ENCODE results near the gene CRISPLD2.
"Not testable (repeated sequence)": the region's sequence is repeated elsewhere in the genome, so short reads cannot be mapped to it uniquely, and the experiment has no call there.

Gene CRISPLD2

GRCh38 chr16:84821728-84822689 lies 2.2 kb downstream of the CRISPLD2 start:
- no peak for DNase-seq (ENCODE audit: low read depth in 2 of 2)

- no peak for DNase-seq (ENCODE audit: low read depth in 2 of 2)
These were observed 3.2 kb downstream of the CRISPLD2 start for GRCh38 chr16:84822990-84823389.

- no peak for DNase-seq (ENCODE audit: low read depth in 2 of 2)
These were observed 3.7 kb downstream of the CRISPLD2 start for GRCh38 chr16:84823484-84823883.

DNA sequence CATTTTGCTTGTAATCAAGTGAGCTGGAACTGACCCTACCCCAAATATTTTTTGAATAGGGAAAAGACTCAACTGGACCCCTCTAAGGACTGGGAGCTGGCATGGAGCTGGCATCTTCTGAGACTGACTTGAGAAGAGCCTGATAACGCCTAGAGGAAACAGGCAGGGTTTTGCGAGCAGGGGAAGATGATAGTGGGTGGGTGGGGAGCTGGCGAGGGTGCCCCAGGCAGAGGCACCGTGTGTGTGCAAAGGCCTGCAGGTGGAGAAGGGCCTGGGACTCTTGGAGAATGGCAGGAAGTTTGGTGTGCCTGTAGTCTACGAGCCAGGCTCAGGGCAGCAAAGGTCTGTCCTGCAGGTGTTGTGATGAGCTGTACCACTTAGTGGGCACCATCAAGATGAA lies 4.1 kb downstream of the CRISPLD2 start:
- no peak for DNase-seq (ENCODE audit: low read depth in 2 of 2)

DNA sequence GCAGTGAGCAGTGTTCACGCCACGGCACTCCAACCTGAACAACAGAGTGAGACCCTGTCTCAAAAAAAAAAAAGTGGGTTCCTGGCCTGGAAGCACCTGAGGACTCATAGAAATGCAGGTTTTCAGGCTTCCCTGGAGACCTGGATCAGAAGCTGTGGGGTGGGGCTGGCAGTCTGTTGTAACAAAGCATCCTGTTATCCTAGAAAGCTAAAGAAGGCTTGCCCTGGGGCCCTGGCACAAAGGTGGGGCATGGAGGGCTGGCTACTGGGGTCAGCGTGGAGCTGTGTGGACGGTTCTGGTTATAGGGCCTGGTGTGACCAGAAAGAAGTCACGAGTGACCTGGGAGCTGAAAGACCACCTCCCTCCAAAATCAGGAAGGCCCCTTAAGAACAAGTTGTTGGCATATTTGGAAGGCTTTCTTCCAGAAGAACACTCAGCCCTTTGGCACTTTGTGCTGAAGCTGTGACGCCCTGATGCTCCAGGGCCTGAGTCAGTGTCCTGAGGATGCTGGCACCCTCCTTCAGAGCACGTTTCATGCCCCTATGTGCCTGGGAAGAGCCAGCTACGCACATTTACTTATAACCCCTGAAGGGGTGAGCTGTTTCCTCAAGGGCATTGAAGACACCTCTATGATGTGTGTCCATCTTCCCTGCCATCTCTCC lies 6.2 kb downstream of the CRISPLD2 start:
- no peak for DNase-seq (ENCODE audit: low read depth in 2 of 2)

DNA sequence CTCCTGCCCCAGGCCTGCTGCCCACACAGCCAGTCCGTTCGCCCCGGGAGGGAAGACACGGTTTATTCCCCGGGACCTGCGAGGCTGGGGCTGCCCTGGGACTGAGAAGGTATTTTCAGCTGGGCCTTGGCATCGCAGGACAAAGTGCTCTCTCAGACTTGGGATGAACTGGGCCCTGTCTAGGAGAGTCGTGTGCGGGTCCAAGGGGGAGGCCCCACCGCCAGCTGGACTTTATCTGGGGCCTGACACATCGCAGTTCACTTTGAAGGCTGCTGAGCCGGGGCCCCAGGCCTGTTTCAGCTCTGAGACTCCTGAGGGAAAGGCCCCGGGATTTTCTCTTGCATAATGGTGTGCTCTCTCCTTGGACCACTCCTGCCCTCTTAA lies 6.8 kb downstream of the CRISPLD2 start:
- DNase-seq (ENCODE audit: low read depth in 2 of 2) = no peak

GRCh38 chr16:84827131-84827574 lies 7.4 kb downstream of the CRISPLD2 start:
- no peak for DNase-seq (ENCODE audit: low read depth in 2 of 2)

DNA sequence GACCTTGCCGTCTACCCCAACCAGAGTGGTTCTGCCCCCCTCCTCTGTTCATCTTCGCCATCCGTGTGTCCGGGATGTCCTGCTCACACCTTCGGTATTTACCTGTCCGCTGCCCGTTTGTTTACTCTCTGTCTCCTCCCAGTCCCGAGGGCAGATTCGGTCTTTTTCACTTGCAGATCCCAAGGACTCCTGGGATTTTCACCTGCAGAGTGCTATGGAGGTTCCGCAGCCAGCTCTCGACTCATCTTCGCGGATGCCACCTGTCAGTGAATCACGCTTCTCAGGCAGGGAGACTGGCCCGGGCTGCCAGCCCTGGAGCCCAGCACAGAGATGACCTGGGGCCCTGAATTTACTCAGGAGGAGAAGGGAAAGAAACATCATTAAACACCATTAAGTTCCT lies 8.1 kb downstream of the CRISPLD2 start:
- DNase-seq (ENCODE audit: low read depth in 2 of 2) = no peak

DNA sequence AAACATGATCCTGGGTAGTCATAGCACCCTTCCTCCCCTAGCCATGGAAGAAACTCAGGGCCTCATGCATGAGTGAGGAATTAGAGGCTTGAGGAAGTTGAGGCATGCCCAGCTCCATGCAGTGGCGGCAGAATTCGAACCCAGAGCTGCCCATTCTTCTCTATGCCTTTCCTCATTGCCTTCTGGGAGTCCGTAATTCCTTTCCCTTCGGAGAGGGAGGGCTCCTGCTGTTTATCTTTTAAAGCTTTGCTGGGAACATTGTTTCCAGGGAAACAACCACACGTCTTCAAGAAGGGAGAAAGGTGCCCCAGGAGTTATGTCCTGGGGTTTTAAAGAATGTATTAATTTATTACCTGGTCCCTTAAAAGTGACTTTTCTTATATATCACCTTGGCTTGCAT lies 8.5 kb downstream of the CRISPLD2 start:
- no peak for DNase-seq (ENCODE audit: low read depth in 2 of 2)

GRCh38 chr16:84829168-84829965 lies 9.6 kb downstream of the CRISPLD2 start:
- no peak for DNase-seq (ENCODE audit: low read depth in 2 of 2)

DNA sequence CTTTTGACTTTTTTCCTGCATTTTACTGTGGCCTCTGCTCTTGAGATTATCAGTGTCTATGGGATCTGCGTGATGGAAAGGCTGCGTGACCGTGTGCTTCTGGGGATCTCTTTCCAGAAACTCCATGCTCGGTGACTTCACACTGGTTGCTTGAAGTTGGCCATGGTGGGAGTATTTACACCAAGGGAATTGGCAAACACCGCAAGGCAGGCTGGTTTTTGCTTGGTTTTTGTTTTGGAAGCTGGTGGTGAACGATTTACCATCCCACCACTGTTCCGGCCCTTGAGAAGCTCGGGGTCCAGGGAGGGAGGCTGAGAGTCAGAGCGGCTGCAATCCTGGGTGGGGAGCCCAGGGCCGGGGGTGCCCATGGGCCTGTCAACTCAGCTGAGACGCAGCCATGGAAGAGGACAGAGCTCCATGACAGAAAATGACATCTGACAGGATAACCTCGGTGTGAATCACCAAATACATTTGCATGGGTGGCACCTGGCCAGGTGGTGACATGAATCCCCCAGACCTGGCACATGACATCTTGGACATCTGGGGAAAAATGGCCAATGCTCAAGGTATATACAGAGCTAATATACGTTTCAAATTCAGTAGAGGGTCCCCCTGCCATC lies 11.1 kb downstream of the CRISPLD2 start:
- DNase-seq (ENCODE audit: low read depth in 2 of 2) = no peak

- DNase-seq (ENCODE audit: low read depth in 2 of 2) = not testable (repeated sequence)
These were observed 11.9 kb downstream of the CRISPLD2 start for GRCh38 chr16:84831728-84832127.

DNA sequence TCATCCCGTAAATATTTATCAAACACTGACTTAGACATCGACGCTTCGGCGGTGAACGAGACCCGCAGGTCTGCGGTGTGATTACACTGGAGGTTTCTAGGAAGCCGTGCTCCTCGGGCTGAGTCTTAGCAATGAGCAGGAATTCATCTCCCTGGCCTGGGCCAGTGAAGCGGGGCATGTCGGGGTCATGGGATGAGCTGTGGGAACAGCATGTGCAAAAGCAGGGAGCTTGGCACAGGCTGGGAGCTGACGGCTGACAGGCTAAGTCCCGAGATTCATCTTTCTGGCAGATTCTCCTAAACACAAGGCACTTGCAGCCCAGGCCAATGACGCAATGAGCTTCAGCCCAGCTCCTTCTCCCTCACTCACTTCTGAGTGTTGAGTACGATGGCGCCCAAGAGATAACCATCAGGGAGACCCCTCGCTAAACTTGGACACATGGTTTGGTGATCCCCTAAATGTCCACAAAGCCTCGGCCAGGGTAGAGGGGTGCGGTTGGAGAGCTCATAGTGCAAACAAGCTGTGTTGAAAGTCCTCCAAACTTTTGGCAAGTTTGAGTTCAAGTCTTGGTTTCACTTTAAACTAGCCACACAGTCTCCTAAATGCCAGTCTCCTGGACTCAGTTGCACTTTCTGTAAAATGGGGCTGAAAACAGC lies 12.8 kb downstream of the CRISPLD2 start:
- DNase-seq (ENCODE audit: low read depth in 2 of 2) = no peak

- no peak for DNase-seq (ENCODE audit: low read depth in 2 of 2)
These were observed 13.3 kb downstream of the CRISPLD2 start for GRCh38 chr16:84833144-84833500.

DNA sequence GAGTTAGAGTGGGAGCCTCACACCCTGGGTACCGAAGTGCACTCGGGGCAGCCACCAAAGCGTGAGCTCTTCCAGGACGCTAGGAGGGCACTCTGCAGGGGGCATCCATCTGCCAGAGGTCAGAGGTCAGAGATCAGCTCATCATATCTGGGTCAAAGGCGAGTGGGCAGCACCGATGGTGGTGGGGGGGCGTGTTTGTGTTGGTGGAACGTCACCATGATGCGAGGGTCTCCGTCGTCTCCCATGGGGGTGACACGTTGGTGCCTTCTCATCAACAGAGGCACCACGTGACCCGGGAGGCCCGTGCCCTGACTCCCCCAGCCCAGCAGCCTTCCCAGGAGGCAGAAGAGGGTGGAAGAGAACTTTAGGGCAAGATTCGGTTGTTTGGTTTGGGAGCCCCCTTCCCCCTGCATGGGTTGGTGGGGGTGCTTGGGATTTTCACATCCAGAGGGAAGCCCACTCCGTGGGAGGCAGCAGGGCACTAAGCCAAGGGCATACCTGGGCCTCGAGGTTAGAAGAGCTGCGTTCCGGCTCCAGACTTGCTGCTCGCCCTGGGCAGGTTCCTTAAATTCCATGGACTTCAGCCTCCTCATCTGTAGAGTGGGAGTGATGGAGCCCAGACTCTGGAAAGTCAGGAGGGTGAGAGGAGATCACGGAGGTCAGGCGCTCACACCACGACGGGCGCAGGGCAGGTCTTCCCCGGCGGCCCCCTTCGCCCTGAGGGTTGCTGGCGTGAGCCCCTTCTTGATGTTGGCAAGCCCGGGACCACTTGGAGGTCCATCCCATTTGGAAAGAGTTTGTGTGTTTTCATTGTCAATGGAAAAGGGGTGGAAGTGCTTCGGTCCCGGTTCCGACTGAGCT lies 14.0 kb downstream of the CRISPLD2 start:
- no peak for DNase-seq (ENCODE audit: low read depth in 2 of 2)

GRCh38 chr16:84834403-84834772 lies 14.6 kb downstream of the CRISPLD2 start:
- no peak for DNase-seq (ENCODE audit: low read depth in 2 of 2)

- DNase-seq (ENCODE audit: low read depth in 2 of 2) = no peak
These were observed 16.5 kb downstream of the CRISPLD2 start for GRCh38 chr16:84836234-84836647.

GRCh38 chr16:84836967-84837366 lies 17.2 kb downstream of the CRISPLD2 start:
- DNase-seq (ENCODE audit: low read depth in 2 of 2) = no peak

GRCh38 chr16:84838383-84838948 lies 18.7 kb downstream of the CRISPLD2 start:
- no peak for DNase-seq (ENCODE audit: low read depth in 2 of 2)

GRCh38 chr16:84839054-84839453 lies 19.3 kb downstream of the CRISPLD2 start:
- no peak for DNase-seq (ENCODE audit: low read depth in 2 of 2)
